Measurements from ENCODE around the gene PTPRT. TPM values are rescaled to one million over a fixed set of nuclear protein-coding genes. Genes with fewer than 3 reads are reported as not detected.

Gene PTPRT
- total and polyA plus RNA-seq, 2 donors: 0.09 to 1.9 TPM

DNA sequence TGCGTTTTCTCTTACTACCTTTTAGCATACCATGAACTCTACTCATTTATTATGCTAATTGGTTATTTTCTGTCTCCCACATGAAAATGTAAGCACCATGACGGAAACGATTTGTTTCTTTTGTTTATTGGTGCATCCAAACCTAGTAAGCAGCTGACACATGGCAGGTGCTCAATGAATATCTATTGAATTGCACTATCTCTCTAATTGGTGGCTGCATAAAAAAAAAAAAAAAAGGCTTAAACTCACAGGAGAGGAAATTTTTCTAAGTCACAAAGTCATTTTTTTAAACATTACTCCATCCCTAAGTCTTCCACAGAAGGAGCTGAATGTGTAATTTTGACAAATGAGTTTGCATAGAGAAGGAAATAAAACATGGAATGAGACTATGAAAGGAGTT is 608.4 kb downstream of the PTPRT start:
- no peaks in the 10 kb centered on the region for H3K4me1 ChIP-seq (ENCODE audit: insufficient read depth)
- H3K4me3 ChIP-seq (ENCODE audit: low read depth, low read length): no peak overlapping the region
- H3K27ac ChIP-seq (ENCODE audit: low read depth): no peak overlapping the region
- no peak for DNase-seq (ENCODE audit: extremely low spot score)
- no peaks in the 10 kb centered on the region for H3K36me3 ChIP-seq (ENCODE audit: insufficient read depth)
- WGBS: 71% methylated on average over 3 of the region's 3 CpGs

DNA sequence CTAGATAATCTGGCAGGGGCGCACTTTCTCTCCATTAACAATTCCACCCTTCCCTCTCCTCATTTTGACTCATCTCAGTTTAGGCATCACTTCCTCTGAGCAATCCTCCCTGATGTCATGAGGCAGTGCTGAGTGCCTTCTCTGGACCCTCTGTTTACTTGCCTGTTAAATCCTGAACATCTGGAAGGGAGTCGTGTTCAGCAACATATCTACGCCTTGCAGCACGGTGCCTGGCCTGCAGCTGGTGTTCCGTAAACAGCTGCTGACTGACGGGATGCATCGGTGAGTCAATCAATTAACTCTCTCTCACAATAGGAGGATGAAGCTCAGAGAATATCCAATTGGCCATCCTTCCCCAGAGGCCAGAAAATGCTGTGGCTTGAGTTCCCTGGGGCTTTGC is 613.5 kb downstream of the PTPRT start:
- Histone ChIP-seq H3K36me3 (ENCODE audit: insufficient read depth) (no peaks in the 10 kb centered on the region), H3K27ac (ENCODE audit: low read depth) (no peak overlapping the region), H3K4me3 (ENCODE audit: low read depth, low read length) (no peak overlapping the region), H3K4me1 (ENCODE audit: insufficient read depth) (no peaks in the 10 kb centered on the region)
- whole genome bisulfite sequencing: 39% methylated on average over 7 of the region's 7 CpGs
- no peak for DNase-seq (ENCODE audit: extremely low spot score)

DNA sequence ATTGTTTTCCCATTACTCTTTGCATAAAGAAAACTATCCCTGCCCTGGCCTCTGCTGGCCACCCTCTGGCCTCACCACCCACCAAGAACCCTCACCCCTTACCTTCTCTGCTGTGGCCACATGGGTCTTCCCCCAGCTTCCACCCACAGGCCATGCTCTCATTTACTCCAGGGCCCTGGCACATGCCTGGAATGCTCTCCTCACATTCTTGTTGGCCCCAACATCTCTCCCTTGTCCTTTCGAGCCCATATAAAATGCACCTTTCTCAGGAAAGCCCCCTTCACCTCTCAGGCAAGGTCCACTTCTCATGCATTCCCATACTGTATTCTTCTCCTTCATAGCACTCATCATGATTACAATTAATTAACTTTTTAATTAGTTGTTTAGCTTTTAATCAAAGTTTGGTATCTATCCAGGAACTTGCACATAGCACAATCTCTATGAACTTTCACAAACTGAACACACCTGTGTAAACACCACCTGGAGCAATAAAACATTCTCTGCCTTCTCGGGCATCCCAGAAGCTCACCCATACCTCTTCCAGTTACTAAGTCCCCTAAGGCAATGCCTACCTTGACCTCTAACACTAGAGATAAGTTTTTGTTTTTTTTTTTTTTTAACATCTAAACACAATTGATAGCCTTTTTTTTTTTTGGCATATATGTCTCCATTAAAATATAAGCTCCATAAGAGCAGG is 617.2 kb downstream of the PTPRT start:
- Histone ChIP-seq H3K27ac (ENCODE audit: low read depth) (no peak overlapping the region), H3K4me3 (ENCODE audit: low read depth, low read length) (no peak overlapping the region), H3K4me1 (ENCODE audit: insufficient read depth) (no peaks in the 10 kb centered on the region), H3K36me3 (ENCODE audit: insufficient read depth) (no peaks in the 10 kb centered on the region)
- DNase-seq (ENCODE audit: extremely low spot score): no peak
- 83% methylated on average over 2 of the region's 2 CpGs for WGBS

DNA sequence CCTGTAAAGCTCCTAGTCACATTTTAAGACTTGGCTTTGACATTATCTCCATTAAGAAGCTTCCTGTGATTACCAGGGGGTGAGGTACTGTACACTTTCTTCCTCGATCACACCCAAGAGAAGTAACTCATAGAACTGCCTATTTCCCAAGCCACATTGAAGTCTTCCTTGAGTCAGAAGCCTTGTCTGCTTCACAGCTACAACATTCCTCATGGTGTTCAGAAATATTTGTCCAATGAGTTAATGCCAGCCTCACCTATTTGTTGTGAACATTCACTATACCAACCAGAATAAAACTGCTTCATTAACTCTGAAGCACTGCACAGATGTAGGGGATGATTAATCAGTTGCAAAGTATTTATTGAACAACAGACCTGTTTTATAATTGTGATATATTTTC is 622.3 kb downstream of the PTPRT start:
- Histone ChIP-seq H3K36me3 (ENCODE audit: insufficient read depth) (no peaks in the 10 kb centered on the region), H3K4me3 (ENCODE audit: low read depth, low read length) (no peak overlapping the region), H3K27ac (ENCODE audit: low read depth) (no peak overlapping the region), H3K4me1 (ENCODE audit: insufficient read depth) (no peaks in the 10 kb centered on the region)
- no peak for DNase-seq (ENCODE audit: extremely low spot score)
- WGBS: 86% methylated on average over 1 of the region's 1 CpG

DNA sequence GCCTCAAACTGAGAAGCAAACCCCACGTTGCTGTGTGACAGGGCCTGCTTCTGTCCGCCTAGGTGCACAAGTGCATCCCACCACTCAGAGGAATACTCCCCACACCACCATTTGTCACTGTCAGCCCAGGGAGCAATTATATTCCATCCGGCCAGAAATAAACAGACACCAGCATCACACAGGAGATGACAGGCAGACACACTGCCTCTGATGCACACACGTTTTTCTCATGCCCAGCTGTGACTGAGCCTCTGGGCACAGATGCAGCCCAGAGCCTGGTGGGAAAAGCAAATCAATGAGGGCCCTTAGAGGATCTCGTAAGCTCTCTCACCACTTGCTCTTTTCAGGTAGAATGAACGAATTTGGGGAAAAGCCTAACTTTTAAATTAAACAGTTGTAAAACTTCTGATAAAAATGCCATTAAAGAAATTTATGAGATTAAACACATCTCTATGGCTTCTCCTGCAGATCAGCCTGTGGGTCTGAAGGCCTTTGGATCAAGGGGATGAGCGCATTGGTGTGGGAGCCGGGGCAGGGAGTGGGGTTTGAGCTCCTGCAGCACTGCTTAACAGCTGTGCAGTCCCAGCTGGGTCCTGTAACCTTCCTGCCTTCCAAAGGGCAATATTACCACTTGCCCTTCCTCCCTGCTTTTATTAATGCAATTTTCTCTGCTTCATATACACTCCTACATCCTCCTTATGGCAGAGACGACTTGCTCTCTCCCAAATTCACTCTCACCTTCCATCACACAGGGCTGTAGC is 624.3 kb downstream of the PTPRT start:
- DNase-seq (ENCODE audit: extremely low spot score): no peak
- Histone ChIP-seq H3K36me3 (ENCODE audit: insufficient read depth) (no peaks in the 10 kb centered on the region), H3K4me1 (ENCODE audit: insufficient read depth) (no peaks in the 10 kb centered on the region), H3K4me3 (ENCODE audit: low read depth, low read length) (no peak overlapping the region), H3K27ac (ENCODE audit: low read depth) (no peak overlapping the region)
- WGBS: 54% methylated on average over 9 of the region's 9 CpGs

DNA sequence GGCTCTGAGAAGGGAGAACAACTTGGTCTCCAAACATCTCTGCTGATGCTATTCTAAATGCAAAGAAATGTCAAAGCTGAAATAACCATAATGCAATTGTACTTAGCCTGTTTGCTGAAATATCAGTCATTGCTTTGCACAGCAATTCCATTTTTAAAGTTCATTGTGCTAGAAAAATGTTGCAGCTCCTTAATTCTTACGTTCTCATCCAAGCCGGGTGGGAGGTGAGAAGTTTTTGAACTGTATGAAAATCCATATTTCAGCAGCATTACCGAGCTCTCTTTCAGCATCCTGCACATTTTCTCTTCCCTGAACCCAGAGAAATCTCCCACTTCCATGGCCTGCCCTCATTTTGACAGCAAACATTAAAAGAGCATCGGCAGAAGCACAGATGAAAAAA is 630.0 kb downstream of the PTPRT start:
- 88% methylated on average over 4 of the region's 4 CpGs for WGBS
- no peaks in the 10 kb centered on the region for H3K36me3 ChIP-seq (ENCODE audit: insufficient read depth)
- no peak for DNase-seq (ENCODE audit: extremely low spot score)

DNA sequence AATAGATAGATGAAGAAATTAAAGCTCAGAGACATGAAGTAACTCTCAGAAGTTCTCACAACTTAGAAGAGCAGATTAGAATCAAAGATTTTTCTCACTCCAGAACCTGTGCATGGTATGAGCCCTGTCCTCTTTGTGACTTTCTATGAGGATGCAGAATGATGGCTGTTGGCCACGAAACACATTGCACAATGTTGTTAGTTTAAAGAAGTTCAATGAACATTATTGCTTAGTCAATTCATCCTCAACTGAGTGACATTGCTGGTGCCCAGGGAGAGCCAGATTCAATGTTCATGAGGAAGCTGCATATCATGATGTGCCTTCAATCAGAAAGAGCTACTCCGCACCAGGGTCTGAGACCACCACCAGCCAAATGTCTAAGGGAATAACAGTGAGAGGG is 633.1 kb downstream of the PTPRT start:
- no peaks in the 10 kb centered on the region for H3K4me1 ChIP-seq (ENCODE audit: insufficient read depth)
- no peak overlapping the region for H3K27ac ChIP-seq (ENCODE audit: low read depth)
- H3K36me3 ChIP-seq (ENCODE audit: insufficient read depth): no peaks in the 10 kb centered on the region
- no peak overlapping the region for H3K4me3 ChIP-seq (ENCODE audit: low read depth, low read length)
- DNase-seq (ENCODE audit: extremely low spot score): no peak
- WGBS: 92% methylated on average over 2 of the region's 2 CpGs

More for the DNA sequence above, 630.0 kb downstream of the PTPRT start:
- Histone ChIP-seq H3K4me3 (ENCODE audit: low read depth, low read length) (no peak overlapping the region), H3K4me1 (ENCODE audit: insufficient read depth) (no peaks in the 10 kb centered on the region), H3K27ac (ENCODE audit: low read depth) (no peak overlapping the region)

DNA sequence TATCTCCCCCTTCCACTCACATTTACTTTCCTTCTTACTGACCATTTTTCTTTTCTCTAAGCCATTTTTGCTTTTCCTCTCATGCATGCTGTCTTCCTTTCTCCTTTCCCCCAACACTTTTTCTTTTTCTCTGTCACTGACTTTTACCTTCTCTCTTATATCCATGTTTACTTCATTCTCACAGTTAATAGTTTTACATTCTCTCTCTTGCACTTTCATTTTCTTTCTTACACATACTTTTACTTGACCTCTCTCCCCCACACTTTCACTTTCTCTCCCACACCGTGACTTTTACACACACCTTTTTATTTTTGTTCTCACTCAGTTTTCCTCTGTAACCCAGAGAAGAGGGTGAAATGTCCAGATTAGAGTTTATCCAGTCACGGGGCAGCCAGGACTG is 636.3 kb downstream of the PTPRT start:
- H3K27ac ChIP-seq (ENCODE audit: low read depth): no peak overlapping the region
- no peak overlapping the region for H3K4me3 ChIP-seq (ENCODE audit: low read depth, low read length)
- no peaks in the 10 kb centered on the region for H3K4me1 ChIP-seq (ENCODE audit: insufficient read depth)
- no peaks in the 10 kb centered on the region for H3K36me3 ChIP-seq (ENCODE audit: insufficient read depth)
- WGBS: 58% methylated on average over 2 of the region's 2 CpGs
- no peak for DNase-seq (ENCODE audit: extremely low spot score)

DNA sequence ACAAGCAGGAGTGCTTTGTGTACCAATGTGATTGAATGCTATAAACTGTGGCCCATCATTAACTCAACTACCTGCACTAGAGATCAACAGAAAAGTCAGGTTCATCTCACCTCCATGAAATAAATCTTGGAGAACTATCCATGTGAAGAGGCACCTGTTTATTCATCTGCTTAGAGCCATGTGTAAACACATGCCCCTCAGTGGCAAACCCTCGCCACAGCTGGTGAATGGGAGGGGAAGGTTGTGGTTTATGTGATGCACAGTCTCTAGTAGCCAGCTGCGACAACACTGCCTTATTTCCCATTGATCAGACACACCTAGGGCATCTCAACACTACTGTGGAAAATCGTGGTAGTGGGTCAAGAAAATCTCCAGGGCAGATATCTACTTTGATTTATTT is 640.2 kb downstream of the PTPRT start:
- no peaks in the 10 kb centered on the region for H3K4me1 ChIP-seq (ENCODE audit: insufficient read depth)
- no peak overlapping the region for H3K4me3 ChIP-seq (ENCODE audit: low read depth, low read length)
- no peak overlapping the region for H3K27ac ChIP-seq (ENCODE audit: low read depth)
- no peak for DNase-seq (ENCODE audit: extremely low spot score)
- H3K36me3 ChIP-seq (ENCODE audit: insufficient read depth): no peaks in the 10 kb centered on the region
- 58% methylated on average over 3 of the region's 3 CpGs for WGBS

DNA sequence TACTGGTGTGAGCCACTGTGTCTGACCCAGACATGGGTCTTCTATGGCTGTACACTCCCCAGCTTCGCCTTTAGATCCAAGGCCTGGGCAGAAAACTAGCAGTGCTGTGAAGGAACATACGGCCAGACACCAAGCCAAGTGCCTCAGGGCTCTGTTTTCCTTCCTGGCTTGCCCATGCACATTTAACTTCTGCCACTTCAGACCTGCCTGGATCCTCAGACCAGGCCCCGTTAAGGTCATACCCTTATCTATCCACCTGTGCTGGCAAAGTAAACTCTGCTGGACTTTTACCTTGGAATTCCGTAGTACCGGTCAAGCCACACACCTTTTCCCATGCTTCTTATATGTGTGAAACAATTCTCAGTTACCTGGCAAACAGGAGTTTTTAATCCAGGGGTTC is 644.8 kb downstream of the PTPRT start:
- Histone ChIP-seq H3K4me3 (ENCODE audit: low read depth, low read length) (no peak overlapping the region), H3K27ac (ENCODE audit: low read depth) (no peak overlapping the region), H3K36me3 (ENCODE audit: insufficient read depth) (no peaks in the 10 kb centered on the region), H3K4me1 (ENCODE audit: insufficient read depth) (no peaks in the 10 kb centered on the region)
- WGBS: 91% methylated on average over 5 of the region's 5 CpGs
- DNase-seq (ENCODE audit: extremely low spot score): no peak

DNA sequence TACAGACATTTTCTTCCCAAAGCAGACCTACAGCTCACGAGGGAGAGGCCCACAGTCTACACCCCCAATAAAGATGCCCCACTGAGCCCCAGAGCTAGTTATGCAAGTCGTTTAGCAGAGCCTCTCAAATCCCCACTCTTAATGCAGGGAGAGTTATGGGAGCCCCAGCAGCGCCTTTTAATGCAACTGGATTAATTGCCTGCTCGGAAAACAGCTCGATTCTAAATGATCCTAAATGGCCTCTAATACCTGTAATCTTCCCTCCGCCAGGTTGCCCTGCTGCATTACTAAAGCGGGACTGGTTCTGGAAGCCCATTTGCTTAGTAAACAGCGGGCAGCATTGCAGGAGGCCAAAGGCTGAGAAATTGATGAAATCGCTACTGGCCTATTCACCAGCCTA is 656.9 kb downstream of the PTPRT start:
- no peaks in the 10 kb centered on the region for H3K4me1 ChIP-seq (ENCODE audit: insufficient read depth)
- 87% methylated on average over 9 of the region's 9 CpGs for WGBS
- H3K4me3 ChIP-seq (ENCODE audit: low read depth, low read length): no peak overlapping the region
- DNase-seq (ENCODE audit: extremely low spot score): no peak
- H3K36me3 ChIP-seq (ENCODE audit: insufficient read depth): no peaks in the 10 kb centered on the region
- H3K27ac ChIP-seq (ENCODE audit: low read depth): no peak overlapping the region

DNA sequence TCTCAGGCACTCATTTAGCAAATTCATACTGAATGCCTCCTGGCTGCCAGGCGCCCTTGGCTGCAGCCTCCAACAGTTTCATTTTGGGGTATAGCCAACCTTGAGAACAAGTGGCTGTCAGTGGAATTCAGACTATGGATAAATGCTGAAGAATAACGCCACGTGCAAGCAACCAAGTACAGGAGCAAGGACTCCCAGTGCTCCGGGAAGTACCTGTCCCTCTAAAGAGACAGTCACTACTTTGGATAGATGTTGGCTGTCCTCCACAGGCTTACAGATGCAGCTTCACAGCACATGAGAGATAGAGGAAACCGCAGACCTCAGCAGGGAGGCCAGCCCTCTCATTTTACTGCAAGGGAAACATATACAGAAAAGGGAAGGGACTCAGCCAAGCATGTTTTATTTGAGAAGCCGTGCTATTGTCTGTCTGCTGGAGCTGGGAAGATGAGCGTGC is 658.2 kb downstream of the PTPRT start:
- no peaks in the 10 kb centered on the region for H3K4me1 ChIP-seq (ENCODE audit: insufficient read depth)
- 35% methylated on average over 7 of the region's 7 CpGs for WGBS
- no peaks in the 10 kb centered on the region for H3K36me3 ChIP-seq (ENCODE audit: insufficient read depth)
- no peak overlapping the region for H3K27ac ChIP-seq (ENCODE audit: low read depth)
- no peak overlapping the region for H3K4me3 ChIP-seq (ENCODE audit: low read depth, low read length)
- DNase-seq (ENCODE audit: extremely low spot score): no peak

DNA sequence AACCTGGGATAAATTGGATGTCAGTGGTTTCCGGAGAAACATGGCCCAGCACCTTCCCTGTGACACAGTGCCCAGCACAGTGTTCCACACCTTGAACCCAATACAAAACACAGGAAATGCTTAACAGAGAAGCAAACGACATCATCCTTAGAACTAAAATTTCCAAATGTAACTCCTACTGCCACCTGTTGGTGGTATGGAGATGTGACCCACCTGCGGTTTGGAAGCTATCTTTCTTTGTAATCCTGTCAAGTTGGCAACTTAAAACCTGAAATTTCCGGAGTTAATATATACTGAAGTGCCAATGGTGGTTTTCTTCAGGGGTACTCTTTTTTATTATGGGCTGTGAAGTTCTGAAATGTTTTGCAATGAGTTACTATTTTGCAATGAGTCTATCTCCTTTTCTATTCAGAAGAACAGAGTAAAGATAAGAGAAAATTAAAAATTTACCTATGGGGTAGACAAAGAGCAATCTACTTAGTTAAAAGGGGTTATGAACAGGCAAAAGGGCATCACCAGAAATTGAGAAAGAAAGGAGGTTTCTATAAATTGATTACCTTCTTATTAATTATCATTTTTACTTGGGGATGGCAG is 658.8 kb downstream of the PTPRT start:
- no peak overlapping the region for H3K4me3 ChIP-seq (ENCODE audit: low read depth, low read length)
- DNase-seq (ENCODE audit: extremely low spot score): no peak
- no peaks in the 10 kb centered on the region for H3K36me3 ChIP-seq (ENCODE audit: insufficient read depth)
- H3K27ac ChIP-seq (ENCODE audit: low read depth): no peak overlapping the region
- WGBS: 25% methylated on average over 4 of the region's 4 CpGs
- no peaks in the 10 kb centered on the region for H3K4me1 ChIP-seq (ENCODE audit: insufficient read depth)

DNA sequence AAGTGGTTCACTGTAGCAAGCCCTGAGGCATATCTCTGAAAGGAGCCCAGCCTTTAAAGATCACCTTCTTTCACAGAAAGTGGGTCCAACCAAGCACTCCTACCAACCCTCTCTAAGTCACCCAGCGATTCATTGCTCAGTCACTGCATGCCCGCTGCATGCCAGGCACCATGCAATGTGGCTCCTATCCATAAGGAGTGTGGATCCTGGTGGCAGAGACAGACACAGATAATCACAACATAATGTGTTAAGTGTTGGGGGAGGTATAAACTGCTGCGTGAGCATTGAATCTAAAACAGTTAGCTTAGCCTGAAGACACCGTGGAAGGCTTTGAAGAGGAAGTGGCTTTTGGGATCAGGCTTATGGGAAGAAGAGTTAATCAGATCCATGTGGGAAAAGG is 659.5 kb downstream of the PTPRT start:
- no peak overlapping the region for H3K27ac ChIP-seq (ENCODE audit: low read depth)
- H3K4me3 ChIP-seq (ENCODE audit: low read depth, low read length): no peak overlapping the region
- no peaks in the 10 kb centered on the region for H3K36me3 ChIP-seq (ENCODE audit: insufficient read depth)
- WGBS: 92% methylated on average over 4 of the region's 4 CpGs
- H3K4me1 ChIP-seq (ENCODE audit: insufficient read depth): no peaks in the 10 kb centered on the region
- DNase-seq (ENCODE audit: extremely low spot score): no peak

Measured in urinary bladder (tissue), 4 donors.